ENCODE results near the gene MDGA2.

Gene MDGA2

DNA sequence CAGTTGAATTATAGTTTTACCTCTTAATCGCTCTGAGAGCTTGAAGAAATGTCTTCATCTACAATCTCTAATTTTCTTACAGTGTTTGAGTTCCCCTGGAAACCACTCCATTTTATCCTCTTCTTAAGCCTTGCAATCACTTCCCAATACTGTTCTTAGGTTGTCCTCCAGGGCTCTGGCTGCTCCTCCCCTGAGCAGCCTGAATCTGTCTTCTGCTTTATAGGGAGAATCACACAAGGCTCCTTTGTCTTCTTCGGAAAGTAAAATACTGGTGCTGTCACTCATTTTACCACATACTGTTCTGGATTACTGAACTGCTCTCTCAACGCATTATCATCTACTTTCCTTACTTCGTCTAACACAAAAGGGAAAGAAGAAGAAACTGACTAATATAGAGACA is 133.7 kb downstream of the MDGA2 start:
- DNase-seq (ENCODE audit: low read depth) = no peak
- TF ChIP-seq, protein P1, sequence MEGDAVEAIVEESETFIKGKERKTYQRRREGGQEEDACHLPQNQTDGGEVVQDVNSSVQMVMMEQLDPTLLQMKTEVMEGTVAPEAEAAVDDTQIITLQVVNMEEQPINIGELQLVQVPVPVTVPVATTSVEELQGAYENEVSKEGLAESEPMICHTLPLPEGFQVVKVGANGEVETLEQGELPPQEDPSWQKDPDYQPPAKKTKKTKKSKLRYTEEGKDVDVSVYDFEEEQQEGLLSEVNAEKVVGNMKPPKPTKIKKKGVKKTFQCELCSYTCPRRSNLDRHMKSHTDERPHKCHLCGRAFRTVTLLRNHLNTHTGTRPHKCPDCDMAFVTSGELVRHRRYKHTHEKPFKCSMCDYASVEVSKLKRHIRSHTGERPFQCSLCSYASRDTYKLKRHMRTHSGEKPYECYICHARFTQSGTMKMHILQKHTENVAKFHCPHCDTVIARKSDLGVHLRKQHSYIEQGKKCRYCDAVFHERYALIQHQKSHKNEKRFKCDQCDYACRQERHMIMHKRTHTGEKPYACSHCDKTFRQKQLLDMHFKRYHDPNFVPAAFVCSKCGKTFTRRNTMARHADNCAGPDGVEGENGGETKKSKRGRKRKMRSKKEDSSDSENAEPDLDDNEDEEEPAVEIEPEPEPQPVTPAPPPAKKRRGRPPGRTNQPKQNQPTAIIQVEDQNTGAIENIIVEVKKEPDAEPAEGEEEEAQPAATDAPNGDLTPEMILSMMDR (conservative IDR thresholded peaks at IDR 0.05; ENCODE audit: low read depth, low read length) = no peak
- H3K4me3 ChIP-seq (ENCODE audit: low read depth, low read length) = no peak overlapping the region

DNA sequence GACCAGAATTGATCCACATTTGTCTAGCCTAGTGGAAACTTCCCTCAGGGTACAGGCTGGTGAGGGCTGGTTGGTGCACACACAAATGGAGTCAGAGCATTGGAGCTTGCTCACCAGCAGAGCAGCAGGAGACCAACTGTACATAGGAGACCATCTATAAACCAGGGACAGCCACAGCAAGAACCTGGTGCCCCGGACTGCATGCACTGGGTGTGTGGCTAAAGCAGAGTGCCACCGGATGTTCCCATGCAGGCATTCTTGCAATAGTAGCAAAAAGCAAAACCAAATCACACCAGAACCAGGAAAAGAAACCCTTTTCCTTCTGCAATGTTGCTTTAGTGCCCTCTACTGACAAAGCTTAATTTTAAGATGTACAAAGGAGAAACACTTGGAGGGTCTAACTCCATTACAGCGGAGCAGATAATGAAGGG is 136.4 kb downstream of the MDGA2 start:
- peak; percentile 49 for DNase-seq (ENCODE audit: low read depth)
- TF ChIP-seq, protein P1 (conservative IDR thresholded peaks at IDR 0.05; ENCODE audit: low read depth, low read length) = peak; percentile 53
- H3K4me3 ChIP-seq (ENCODE audit: low read depth, low read length) = no peak overlapping the region

DNA sequence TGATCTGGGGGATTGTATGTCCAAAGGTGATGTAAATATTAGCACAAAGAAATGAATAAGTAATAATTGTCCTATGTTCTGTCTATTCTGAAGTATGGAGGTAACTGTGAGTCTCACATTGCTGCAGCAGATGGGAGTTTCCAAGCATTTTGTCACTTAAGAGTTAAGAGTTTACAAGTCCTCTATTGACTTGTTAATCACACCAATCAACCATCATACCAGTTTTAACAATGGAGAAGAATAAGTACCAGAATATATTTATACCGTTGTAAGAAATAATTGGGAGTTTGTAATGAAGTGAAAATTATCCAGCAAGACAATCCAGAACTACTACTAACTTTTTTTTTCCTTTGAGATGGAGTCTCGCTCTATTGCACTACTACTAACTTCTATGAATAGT is 139.1 kb downstream of the MDGA2 start:
- TF ChIP-seq, protein P1 (conservative IDR thresholded peaks at IDR 0.05; ENCODE audit: low read depth, low read length) = no peak
- no peak overlapping the region for H3K4me3 ChIP-seq (ENCODE audit: low read depth, low read length)
- DNase-seq (ENCODE audit: low read depth) = no peak

DNA sequence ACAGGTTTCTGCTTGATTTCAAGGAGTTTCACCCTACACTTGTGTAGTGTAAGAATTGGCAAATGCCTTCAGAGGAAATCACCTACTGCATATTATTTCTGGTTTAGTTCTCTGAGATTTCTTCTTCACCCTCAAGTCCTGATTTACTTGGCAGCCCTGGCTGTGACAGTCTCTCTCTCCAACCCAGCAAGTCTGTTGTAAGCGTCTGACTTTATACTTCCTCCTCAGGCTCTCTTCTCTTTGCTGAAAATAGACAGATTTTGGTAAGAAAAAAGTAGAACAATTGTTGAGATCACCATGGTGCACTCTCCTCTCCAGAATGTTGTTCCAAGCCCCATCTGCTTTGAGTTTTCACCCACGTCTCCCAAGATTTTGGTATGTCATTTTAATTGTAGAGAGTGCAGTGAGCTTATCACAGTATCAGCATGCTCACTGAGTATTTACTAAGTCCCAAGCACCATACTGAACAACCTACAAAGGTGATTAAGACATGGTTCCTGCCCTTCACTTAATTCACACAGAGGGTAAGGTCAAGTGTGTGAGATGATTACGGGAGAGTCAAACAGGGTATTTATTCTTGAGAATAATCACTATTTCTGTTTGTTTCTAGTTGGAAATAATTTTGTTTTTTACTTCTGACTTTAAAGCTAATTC is 148.7 kb downstream of the MDGA2 start:
- TF ChIP-seq, protein P1 (conservative IDR thresholded peaks at IDR 0.05; ENCODE audit: low read depth, low read length) = no peak
- no peak overlapping the region for H3K4me3 ChIP-seq (ENCODE audit: low read depth, low read length)
- DNase-seq (ENCODE audit: low read depth) = no peak

DNA sequence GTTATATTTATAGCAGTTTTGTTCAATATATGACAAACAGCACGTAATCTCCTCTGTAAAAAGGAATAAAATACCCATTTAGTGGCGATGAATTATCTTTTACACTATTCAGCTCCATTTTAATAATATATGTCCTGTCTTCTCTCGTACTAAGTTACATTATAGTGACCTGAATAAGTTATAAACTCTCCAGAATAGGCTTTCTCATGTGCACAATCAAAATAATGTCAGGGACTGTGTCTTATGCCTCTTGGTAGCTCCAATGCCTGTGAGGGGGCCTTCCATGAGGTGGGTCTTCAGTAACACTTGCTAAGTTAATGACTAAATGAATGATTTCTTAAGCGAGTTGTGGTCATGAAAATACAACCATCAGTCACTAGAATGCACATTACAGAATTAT is 150.9 kb downstream of the MDGA2 start:
- TF ChIP-seq, protein P1 (conservative IDR thresholded peaks at IDR 0.05; ENCODE audit: low read depth, low read length) = no peak
- no peak for DNase-seq (ENCODE audit: low read depth)
- no peak overlapping the region for H3K4me3 ChIP-seq (ENCODE audit: low read depth, low read length)

DNA sequence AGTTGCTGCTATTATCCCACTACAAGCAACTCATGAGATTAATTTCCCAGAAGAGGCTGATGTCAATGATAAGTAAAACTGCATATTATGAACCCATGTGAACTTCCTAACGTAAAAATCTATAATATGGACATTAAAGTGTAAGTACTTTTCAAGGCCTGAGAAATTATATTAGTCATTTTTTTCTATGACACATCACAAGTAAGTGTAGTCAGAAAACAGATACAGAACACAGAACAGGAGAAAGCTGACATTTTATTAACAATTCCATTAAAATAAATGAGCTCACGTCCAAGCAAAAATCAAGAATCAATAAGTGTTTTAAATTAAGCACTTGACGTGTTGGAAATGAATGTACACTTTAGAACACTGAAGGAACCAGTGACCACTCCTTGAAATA is 155.0 kb downstream of the MDGA2 start:
- no peak for DNase-seq (ENCODE audit: low read depth)
- no peak overlapping the region for H3K4me3 ChIP-seq (ENCODE audit: low read depth, low read length)
- TF ChIP-seq, protein P1 (conservative IDR thresholded peaks at IDR 0.05; ENCODE audit: low read depth, low read length) = no peak

DNA sequence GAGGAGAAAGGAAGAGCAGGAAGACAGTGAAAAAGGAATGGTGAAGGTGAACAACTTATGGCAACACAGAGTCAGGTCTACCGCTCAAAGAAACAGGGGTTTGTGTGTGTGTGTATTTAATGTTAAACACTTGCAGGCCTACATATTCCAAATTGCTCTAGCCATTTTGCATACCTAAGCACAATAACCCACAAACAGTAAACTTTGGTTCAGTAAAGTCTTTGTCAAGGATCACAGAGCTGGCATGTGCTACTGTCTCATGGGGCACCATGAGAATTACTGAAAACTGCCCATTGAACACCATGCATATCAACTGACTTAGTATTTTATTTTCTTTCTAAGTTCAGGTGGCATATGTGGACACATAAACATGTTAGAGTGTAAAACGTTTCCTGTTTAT is 163.6 kb downstream of the MDGA2 start:
- H3K4me3 ChIP-seq (ENCODE audit: low read depth, low read length) = no peak overlapping the region
- TF ChIP-seq, protein P1 (conservative IDR thresholded peaks at IDR 0.05; ENCODE audit: low read depth, low read length) = no peak
- DNase-seq (ENCODE audit: low read depth) = no peak
